KMS-11 (cell line): ENCODE results near the gene PAX3.

Experiments
- H2AFZ ChIP-seq: fragments of 200-600 bp; sonication (generic); 2 replicates; pipeline ENCODE4 v1.6.1; 2016; ENCODE audit warnings: antibody characterized with exemption, mixed run types, low read depth
- H3K27ac ChIP-seq: fragments of 200-600 bp; sonication (generic); 2 replicates; pipeline ENCODE4 v1.6.1; 2016; ENCODE audit warnings: mild to moderate bottlenecking, mixed run types
- H3K27me3 ChIP-seq: fragments of 200-600 bp; sonication (generic); 2 replicates; pipeline ENCODE4 v1.6.1; 2017; ENCODE audit warnings: mild to moderate bottlenecking, low read depth, mixed run types, moderate library complexity; ENCODE audit not compliant: insufficient read depth
- H3K36me3 ChIP-seq: fragments of 200-600 bp; sonication (generic); 2 replicates; pipeline ENCODE4 v1.6.1; 2017; ENCODE audit warnings: mild to moderate bottlenecking, mixed run types; ENCODE audit not compliant: insufficient read depth
- H3K4me1 ChIP-seq: fragments of 200-600 bp; sonication (generic); 2 replicates; pipeline ENCODE4 v1.6.1; 2016; ENCODE audit warnings: mild to moderate bottlenecking, low read depth, mixed run types; ENCODE audit not compliant: poor library complexity, severe bottlenecking
- H3K4me2 ChIP-seq: fragments of 200-600 bp; sonication (generic); 2 replicates; pipeline ENCODE4 v1.7.0; 2016; ENCODE audit warnings: mild to moderate bottlenecking, mixed run types
- H3K4me3 ChIP-seq: fragments of 200-600 bp; sonication (generic); IDR thresholded peaks from 2 replicates; pipeline ENCODE4 v1.6.1; 2017; ENCODE audit warnings: low read depth, low read length, mixed read lengths; ENCODE audit not compliant: insufficient read depth
- H3K79me2 ChIP-seq: fragments of 200-600 bp; sonication (generic); 2 replicates; pipeline ENCODE4 v1.6.1; 2016; ENCODE audit warnings: low read depth, mixed run types; ENCODE audit not compliant: insufficient read depth
- H3K9ac ChIP-seq: fragments of 200-600 bp; sonication (generic); 2 replicates; pipeline ENCODE4 v1.6.1; 2016; ENCODE audit warnings: mild to moderate bottlenecking, mixed run types
- H4K20me1 ChIP-seq: fragments of 200-600 bp; sonication (generic); 2 replicates; pipeline ENCODE4 v1.6.1; 2016; ENCODE audit warnings: mild to moderate bottlenecking, mixed run types; ENCODE audit not compliant: insufficient read depth
- TF ChIP-seq, protein P1 (sequence below): fragments of 200-600 bp; sonication (generic); conservative IDR thresholded peaks from 2 replicates; pipeline ENCODE4 v1.6.1; 2017; ENCODE audit warnings: low read depth, mild to moderate bottlenecking, antibody characterized with exemption, low read length, moderate library complexity, mixed read lengths

Gene PAX3

DNA sequence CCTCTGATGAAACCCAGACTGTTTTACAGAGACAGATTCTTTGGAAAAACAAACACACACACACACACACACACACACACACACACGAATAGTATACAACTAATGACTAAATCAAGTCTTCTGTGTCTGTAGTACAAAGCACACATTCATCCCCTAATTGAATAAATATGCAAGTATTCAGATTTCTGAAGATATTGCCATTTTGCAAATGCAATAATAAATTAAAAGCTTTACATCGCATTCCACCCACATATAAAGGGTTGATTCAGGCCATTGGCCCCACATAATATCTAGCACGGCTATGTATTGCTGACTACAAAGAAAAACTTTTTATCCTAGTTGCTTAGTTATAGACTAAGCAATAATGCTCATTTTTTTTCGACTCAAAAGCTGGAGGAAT, 86.2 kb downstream of the PAX3 start:
- H3K27ac ChIP-seq = no peak overlapping the region
- no peaks in the 10 kb centered on the region for H3K36me3 ChIP-seq
- H3K4me1 ChIP-seq = no peaks in the 10 kb centered on the region
- H3K27me3 ChIP-seq = no peaks in the 10 kb centered on the region
- TF ChIP-seq, protein P1, sequence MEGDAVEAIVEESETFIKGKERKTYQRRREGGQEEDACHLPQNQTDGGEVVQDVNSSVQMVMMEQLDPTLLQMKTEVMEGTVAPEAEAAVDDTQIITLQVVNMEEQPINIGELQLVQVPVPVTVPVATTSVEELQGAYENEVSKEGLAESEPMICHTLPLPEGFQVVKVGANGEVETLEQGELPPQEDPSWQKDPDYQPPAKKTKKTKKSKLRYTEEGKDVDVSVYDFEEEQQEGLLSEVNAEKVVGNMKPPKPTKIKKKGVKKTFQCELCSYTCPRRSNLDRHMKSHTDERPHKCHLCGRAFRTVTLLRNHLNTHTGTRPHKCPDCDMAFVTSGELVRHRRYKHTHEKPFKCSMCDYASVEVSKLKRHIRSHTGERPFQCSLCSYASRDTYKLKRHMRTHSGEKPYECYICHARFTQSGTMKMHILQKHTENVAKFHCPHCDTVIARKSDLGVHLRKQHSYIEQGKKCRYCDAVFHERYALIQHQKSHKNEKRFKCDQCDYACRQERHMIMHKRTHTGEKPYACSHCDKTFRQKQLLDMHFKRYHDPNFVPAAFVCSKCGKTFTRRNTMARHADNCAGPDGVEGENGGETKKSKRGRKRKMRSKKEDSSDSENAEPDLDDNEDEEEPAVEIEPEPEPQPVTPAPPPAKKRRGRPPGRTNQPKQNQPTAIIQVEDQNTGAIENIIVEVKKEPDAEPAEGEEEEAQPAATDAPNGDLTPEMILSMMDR = no peak
- H3K4me3 ChIP-seq = no peak overlapping the region
- no peak overlapping the region for H2AFZ ChIP-seq
- H3K9ac ChIP-seq = no peak overlapping the region
- H3K79me2 ChIP-seq = no peaks in the 10 kb centered on the region
- no peak overlapping the region for H3K4me2 ChIP-seq
- no peaks in the 10 kb centered on the region for H4K20me1 ChIP-seq

DNA sequence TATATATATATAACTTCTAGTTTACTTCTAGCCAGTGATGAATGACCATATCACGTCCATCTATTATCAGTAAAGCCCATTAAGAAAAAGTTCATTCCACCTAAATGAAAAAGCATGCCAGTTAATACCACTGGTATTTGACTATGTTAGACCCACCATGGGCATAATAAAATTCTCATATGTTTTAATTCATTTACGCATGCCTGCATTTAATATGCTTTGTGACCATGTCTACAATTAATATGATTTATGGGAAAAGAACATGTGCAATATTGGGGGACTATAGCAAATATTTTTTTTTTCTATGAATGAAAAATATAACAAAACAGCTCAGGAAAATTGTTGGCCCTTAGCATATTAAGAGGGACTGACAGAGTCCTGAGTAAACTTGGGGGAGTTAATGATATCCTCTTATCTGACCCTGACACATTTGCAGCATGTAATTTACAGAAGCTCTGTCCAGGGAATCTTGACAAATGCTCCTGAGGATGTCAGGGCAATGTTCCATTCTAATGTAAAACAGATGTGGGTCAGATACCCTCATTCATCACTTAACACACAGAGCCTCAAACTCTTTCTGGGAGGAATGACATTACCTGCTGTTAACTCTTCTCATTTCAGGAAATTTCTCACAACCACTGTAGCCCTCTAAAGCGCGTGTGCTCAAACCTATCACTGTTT, 90.6 kb downstream of the PAX3 start:
- Histone ChIP-seq H2AFZ (no peak overlapping the region), H3K79me2 (no peaks in the 10 kb centered on the region), H3K9ac (no peak overlapping the region), H3K4me2 (no peak overlapping the region), H3K36me3 (no peaks in the 10 kb centered on the region), H3K4me3 (no peak overlapping the region), H3K4me1 (no peaks in the 10 kb centered on the region), H3K27ac (no peak overlapping the region), H3K27me3 (no peaks in the 10 kb centered on the region), H4K20me1 (no peaks in the 10 kb centered on the region)
- TF ChIP-seq, protein P1 = no peak

DNA sequence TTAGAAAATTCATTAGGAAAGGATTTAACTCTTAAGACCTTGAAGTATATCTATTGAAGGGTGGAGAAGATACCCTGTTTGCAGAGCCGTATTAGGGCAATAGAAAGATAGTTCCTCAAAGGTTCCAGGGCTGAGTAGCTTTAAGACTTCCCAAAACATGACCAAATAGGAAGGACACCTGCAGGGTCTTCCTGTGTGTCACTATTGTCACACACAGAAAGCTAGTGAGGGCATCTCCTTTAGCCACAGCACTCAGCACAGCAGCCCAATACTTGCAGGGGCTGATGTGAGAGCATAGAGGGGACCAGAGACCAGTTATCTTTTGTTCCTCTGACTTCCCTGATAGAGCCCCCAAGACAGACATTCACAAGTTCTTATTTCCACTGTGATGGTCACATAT, 93.7 kb downstream of the PAX3 start:
- TF ChIP-seq, protein P1 = no peak
- Histone ChIP-seq H4K20me1 (no peaks in the 10 kb centered on the region), H3K36me3 (no peaks in the 10 kb centered on the region), H3K27me3 (no peaks in the 10 kb centered on the region), H3K9ac (no peak overlapping the region), H3K4me3 (no peak overlapping the region), H3K4me2 (no peak overlapping the region), H3K79me2 (no peaks in the 10 kb centered on the region), H3K4me1 (no peaks in the 10 kb centered on the region), H3K27ac (no peak overlapping the region), H2AFZ (no peak overlapping the region)

DNA sequence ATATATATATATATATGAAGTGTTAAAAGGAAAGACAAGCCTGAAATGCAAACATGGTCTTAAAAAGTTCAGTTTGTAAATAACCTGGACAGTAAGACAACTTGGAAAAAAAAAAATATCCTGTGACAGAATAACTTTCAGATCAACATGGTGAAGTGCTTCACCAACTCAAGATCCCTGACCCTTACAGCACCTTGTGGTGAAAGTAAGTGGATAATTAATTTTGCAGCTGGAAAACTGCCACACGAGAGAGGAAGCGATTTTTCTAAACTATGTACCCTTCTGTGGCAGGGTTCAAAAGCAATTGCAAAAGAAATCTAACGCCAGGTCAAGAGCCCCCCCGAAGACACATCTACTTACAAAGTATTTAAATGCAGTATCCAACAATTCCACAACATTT, 95.8 kb downstream of the PAX3 start:
- no peak overlapping the region for H2AFZ ChIP-seq
- H3K4me3 ChIP-seq = no peak overlapping the region
- no peaks in the 10 kb centered on the region for H3K36me3 ChIP-seq
- H4K20me1 ChIP-seq = no peaks in the 10 kb centered on the region
- no peaks in the 10 kb centered on the region for H3K27me3 ChIP-seq
- no peak overlapping the region for H3K27ac ChIP-seq
- TF ChIP-seq, protein P1 = no peak
- no peaks in the 10 kb centered on the region for H3K4me1 ChIP-seq
- H3K4me2 ChIP-seq = no peak overlapping the region
- H3K9ac ChIP-seq = no peak overlapping the region
- H3K79me2 ChIP-seq = no peaks in the 10 kb centered on the region
